ENCODE results near the gene MUSK. TPM values are rescaled to one million over a fixed set of nuclear protein-coding genes. Genes with fewer than 3 reads are reported as not detected.

MUSK gene
- total and polyA plus RNA-seq, 2 of the 8 experiments (the other 6 are each of a cell fraction or from before 2014, with no cell fraction given): not detected

- Histone ChIP-seq H3K27me3 (replicated peaks in 1 of 4; ENCODE audit: control insufficient read depth in 3 of 4, extremely low read depth in 1 of 4, insufficient read depth in 3 of 4, low read length in 3 of 4) (no peaks in the 10 kb centered on the region), H3K36me3 (ENCODE audit: control insufficient read depth in 2 of 4, insufficient read depth in 4 of 4, low read length in 3 of 4) (no peaks in the 10 kb centered on the region), H4K8ac (ENCODE audit: extremely low read depth, insufficient read depth, low read length) (no peak overlapping the region), H3K9ac (replicated peaks in 1 of 4; ENCODE audit: extremely low read depth in 1 of 4, low read depth in 3 of 4, low read length in 3 of 4) (no peak overlapping the region), H2BK20ac (ENCODE audit: low read length) (no peak overlapping the region), H3K14ac (ENCODE audit: insufficient read length) (no peak overlapping the region), H3K79me2 (ENCODE audit: control insufficient read depth in 1 of 2, insufficient read depth in 2 of 2, low read length in 2 of 2) (no peaks in the 10 kb centered on the region), H3K27ac (ENCODE audit: low read depth, low read length) (no peak overlapping the region), H3K18ac (ENCODE audit: extremely low read depth, low read length) (no peak overlapping the region), H4K20me1 (replicated peaks in 1 of 2; ENCODE audit: control insufficient read depth in 1 of 2, insufficient read depth in 2 of 2, low read length in 2 of 2) (no peaks in the 10 kb centered on the region), H2AFZ (ENCODE audit: low read length) (no peak overlapping the region), H3K4ac (replicated peaks; ENCODE audit: insufficient read length, low read depth, low read length) (no peak overlapping the region), H3K23me2 (ENCODE audit: low read depth, low read length) (no peaks in the 10 kb centered on the region; the same call in 1 of the 2 replicates), H3K56ac (replicated peaks; ENCODE audit: insufficient read length, low read depth, low read length) (no peak overlapping the region), H3K4me2 (ENCODE audit: insufficient read depth in 1 of 2, low read depth in 2 of 2, low read length in 2 of 2) (no peak overlapping the region), H3K79me1 (ENCODE audit: low read depth, low read length) (no peaks in the 10 kb centered on the region), H2BK12ac (ENCODE audit: low read depth, low read length) (no peak overlapping the region), H3K4me3 (ENCODE audit: extremely low read depth in 1 of 4, insufficient read depth in 2 of 4, low read depth in 3 of 4, low read length in 4 of 4) (no peak overlapping the region), H3K9me3 (ENCODE audit: insufficient read depth in 2 of 2, low read depth in 1 of 2, low read length in 1 of 2) (no peaks in the 10 kb centered on the region), H2BK15ac (ENCODE audit: low read length) (no peak overlapping the region), H3K4me1 (replicated peaks in 1 of 4; ENCODE audit: control insufficient read depth in 3 of 4, insufficient read depth in 4 of 4, low read length in 3 of 4) (no peaks in the 10 kb centered on the region; a peak in 1 of 7 replicates), H3K23ac (ENCODE audit: insufficient read length) (no peak overlapping the region), H2BK120ac (replicated peaks; ENCODE audit: low read depth, low read length) (no peak overlapping the region), H4K91ac (replicated peaks; ENCODE audit: insufficient read length, low read length) (no peak overlapping the region), H4K5ac (ENCODE audit: insufficient read length, low read depth, low read length) (no peak overlapping the region), H2BK5ac (ENCODE audit: low read depth, low read length) (no peak overlapping the region), H2AK5ac (ENCODE audit: low read depth, low read length) (no peak overlapping the region)
- ChIA-PET CTCF (ENCODE audit: partially characterized antibody) (no interaction called here), POLR2A (ENCODE audit: partially characterized antibody) (no interaction called here)
- TF ChIP-seq RFX5 (IDR thresholded peaks at IDR 0.05; ENCODE audit: borderline replicate concordance, low read depth, low read length) (no peak), E2F6 (IDR thresholded peaks at IDR 0.05) (no peak), SIX5 (IDR thresholded peaks at IDR 0.05; ENCODE audit: low read depth, low read length) (no peak), SIRT6 (IDR thresholded peaks at IDR 0.05; ENCODE audit: low read length) (no peak), BRCA1 (IDR thresholded peaks at IDR 0.05; ENCODE audit: low read depth, low read length) (no peak), SP2 (IDR thresholded peaks at IDR 0.05; ENCODE audit: low read length) (no peak), EZH2 (IDR thresholded peaks at IDR 0.05; ENCODE audit: low read depth, low read length, severe bottlenecking) (no peak), YY1 (IDR thresholded peaks at IDR 0.05; ENCODE audit: low read depth, low read length) (no peak), RNF2 (IDR thresholded peaks at IDR 0.05; ENCODE audit: borderline replicate concordance, low read depth, low read length, missing control alignments, poor library complexity, severe bottlenecking) (no peak), HDAC2 (IDR thresholded peaks at IDR 0.05; ENCODE audit: borderline replicate concordance in 1 of 2, low read depth in 2 of 2, low read length in 2 of 2) (no peak), BACH1 (IDR thresholded peaks at IDR 0.05; ENCODE audit: low read length) (no peak), NANOG (IDR thresholded peaks at IDR 0.05; ENCODE audit: insufficient read depth, low read depth, low read length, poor library complexity, severe bottlenecking) (no peak)
- WGBS, 2 experiments (ENCODE audit: extremely low coverage in 1 of 2, insufficient coverage in 1 of 2, insufficient read length in 1 of 2, insufficient replicate concordance in 2 of 2, low coverage in 1 of 2, low lambda C conversion rate in 2 of 2, missing lambda C conversion rate in 1 of 2): 80% methylated on average over 4 of the region's 4 CpGs; no CpG with 5 or more reads in 1 of the 2 experiments
- FAIRE-seq (no peak), DNase-seq (ENCODE audit: low read depth in 1 of 2, low spot score in 2 of 2) (no peak)
Observed at GRCh38 chr9:110751971-110752370, 83.4 kb downstream of the MUSK start.
